ENCODE data around the gene BIN1. TPM values are rescaled to one million over a fixed set of nuclear protein-coding genes. Genes with fewer than 3 reads are reported as not detected.

BIN1 gene
- polyA plus RNA-seq, 1 donor, result 103 TPM

- DNase-seq, result no peak
These were observed 1.1 kb downstream of the BIN1 start for GRCh38 chr2:127105656-127106456.

DNA sequence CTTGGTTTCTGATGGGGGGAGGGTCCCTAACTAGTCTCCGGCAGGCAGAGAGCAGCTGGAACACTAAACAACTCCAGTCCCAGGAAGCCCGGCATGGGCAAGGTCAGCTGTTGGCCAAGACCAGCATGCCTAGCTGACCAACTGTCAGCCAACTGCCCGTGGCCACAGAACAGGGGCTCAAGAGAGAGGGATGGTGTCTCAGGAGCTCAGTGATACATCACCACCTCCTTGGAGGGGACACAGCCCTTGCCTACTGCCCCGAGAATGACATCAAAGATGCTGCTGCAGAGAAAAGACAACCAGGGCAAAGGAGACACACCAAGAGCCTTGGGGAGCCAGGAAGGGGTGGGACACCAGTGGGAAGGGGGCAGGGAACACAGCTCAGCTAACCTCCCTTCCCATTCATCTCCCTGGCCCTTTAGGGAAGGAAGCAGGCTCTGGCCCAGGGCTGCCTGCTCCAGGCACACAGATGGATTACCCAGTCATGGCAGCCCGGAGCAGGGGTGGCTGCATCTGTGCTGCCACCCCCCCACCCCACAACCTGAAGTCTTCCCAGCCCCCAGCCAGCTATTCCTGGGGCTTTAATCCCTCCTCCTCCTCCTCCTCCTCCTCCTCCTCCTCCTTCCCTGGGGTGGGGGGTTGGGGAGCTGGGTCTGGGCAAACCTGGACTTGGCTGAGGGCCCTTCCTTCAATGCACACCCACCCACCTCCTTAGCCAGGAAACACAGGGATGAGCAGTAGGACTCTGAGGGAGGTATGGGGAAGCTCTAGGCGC is 1.9 kb downstream of the BIN1 start:
- no peak for DNase-seq

DNA sequence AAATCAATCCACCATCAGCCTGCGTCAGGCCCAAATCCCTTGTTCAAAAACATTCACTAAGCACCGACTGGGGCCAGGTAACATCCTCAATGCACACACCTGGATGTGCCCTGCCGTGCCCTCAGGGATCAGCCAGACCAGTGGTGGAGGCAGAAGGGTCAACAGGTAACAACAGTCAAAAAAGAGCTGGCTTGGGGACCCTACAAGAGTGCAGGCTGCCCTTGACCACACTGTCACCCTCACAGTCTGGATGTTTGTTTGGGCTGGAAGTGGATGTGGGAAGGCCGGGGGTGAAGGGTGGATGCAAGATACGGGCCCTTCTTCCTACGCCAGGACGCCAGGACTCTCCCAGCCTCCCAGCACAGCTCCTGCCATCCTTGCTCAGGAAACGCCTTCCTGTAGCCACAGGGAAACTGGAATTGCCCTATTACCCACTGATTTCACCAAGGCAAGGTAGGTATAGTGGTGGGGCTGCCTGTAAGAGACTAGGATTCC is 2.7 kb downstream of the BIN1 start:
- DNase-seq, result no peak

DNA sequence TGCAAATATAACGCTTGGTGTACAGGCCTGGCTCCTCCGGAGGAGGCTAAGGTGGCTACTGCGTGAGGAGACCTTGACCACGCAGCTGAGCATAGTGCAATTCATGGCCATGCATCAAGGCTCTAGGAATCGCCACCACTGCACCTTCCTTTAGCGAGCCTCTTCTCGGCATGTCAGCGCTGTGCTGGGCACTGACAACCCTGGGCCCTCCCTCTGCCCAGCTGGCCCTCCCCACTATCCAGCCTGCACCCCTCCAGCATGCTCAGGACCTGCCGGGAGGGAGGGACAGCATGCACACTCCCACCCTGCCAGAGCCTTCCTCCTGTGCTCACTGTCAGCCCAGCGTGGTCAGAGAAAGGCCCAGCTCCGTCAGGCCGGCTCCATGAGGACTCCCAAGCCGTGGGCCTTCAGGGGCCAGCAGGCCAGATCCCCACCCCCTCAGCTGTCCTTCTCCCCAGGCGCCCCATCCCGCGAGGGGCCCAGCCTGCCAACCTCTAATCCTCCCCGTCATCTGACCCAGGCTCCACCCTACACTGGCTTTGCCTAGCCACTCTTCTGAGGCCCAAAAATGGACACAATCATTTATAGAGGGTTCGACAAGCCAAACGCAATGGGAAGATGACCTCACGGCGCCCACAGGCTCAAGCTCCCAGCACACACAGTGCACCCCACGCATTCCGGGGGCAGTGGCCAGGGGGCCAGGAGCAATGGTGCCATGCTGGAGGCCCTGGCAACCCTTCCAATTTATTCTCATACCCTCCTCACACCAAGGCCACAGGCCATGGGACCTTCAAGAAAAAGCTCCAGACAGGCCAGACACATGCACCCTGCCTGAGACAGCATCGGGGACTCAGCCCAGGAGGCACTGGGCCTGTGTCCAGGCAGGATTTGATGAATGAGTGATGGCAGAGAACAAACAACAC is 3.5 kb downstream of the BIN1 start:
- DNase-seq, result no peak

GRCh38 chr2:127102521-127103242 is 4.3 kb downstream of the BIN1 start:
- DNase-seq, result no peak

GRCh38 chr2:127101756-127102477 is 5.0 kb downstream of the BIN1 start:
- no peak for DNase-seq

- DNase-seq, result no peak
These were observed 5.8 kb downstream of the BIN1 start for GRCh38 chr2:127101048-127101611.

DNA sequence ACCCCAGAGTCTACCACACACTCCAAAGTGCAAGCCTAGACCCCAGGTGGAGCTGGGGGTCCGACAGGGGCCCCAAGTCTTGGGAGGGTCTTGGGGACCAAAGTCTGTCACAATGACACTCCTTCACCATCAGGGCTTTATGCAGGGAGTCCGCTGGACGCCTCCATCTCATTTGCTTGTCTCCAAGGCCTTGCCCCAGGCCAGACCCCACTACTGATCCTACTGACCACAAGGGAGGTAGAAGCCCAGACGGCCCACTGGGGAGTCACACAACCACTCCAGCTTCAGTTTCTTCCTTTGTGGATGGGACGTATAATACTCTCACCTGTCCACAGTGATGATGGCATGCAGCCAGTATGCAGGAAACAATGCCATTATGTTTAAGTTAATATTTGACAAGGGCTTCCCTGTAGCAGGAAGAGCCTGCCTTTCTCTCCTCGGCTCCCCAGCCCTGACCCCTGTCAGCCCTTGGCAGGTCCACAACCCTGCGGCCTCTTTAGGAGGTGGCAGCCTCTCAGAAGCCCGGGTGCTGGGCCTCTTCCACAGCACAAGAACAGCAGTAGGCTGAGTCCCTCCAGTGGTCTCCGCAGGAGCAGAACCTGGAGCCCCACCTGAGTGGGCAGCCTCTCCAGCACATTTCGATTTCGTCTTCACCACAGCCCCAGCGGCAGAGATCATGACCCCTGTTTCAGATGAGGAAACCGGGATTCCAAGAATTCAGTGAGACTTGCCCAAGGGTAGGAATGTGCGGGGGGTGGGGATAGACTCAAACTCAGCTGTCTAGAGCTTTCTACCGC is 6.5 kb downstream of the BIN1 start:
- DNase-seq, result no peak

DNA sequence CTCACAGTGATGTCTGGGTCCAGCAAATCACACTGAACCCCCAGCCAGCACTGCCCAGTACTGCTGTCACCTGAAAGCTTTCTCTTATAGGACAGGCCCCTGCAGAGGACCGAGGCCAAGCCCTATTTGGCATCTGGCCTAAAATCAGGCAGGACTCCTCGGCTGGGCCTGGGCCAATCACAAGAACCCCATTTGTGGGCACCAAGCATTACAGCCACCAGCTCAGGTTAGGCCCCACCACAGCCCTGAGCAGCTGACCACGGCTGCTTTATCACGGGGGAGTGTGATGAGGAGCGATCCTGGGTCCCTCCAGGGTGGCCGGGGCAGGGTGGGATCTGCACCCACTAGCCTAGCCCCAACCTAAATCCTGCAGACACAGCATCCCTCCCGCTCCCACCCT is 8.2 kb downstream of the BIN1 start:
- no peak for DNase-seq

DNA sequence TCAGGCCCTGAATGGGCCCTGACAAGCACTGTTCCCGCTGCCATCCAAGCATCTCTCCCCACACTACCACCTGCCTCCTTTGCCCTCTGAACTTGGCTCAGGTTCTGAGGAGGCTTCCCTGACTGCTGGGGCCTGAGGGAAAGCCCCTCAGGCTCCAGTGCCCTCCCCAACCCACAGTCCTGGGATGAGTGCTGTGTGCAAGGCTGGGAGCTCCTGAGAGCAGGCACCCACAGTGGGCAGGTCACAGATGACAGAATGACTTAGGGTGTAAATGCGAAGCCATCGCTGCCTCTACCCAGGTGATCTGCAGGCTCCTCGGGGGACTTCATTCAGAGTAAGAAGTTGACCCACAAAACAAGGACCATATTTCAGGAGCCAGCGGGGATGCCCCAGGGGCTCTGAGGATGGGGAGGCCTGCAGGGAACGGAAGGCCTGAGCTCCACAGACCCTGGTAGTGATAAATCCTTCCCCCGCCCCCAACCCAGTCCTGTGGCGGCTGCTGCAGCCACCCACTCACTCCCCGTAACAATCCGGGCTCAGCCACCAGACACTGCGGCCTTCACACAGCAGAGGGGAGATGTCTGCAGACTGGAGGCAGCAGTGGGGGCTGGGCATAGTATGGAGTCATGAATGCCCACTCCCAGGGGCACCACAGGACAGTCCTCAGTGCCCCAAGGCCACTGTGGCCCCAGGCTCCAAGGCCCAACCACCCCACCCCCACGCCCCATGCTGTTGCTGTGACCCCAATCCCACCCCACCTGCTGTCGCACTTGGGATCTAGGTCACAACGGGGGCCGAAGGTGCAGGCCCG is 8.9 kb downstream of the BIN1 start:
- no peak for DNase-seq

- no peak for DNase-seq
These were observed 9.5 kb downstream of the BIN1 start for GRCh38 chr2:127097471-127097765.

DNA sequence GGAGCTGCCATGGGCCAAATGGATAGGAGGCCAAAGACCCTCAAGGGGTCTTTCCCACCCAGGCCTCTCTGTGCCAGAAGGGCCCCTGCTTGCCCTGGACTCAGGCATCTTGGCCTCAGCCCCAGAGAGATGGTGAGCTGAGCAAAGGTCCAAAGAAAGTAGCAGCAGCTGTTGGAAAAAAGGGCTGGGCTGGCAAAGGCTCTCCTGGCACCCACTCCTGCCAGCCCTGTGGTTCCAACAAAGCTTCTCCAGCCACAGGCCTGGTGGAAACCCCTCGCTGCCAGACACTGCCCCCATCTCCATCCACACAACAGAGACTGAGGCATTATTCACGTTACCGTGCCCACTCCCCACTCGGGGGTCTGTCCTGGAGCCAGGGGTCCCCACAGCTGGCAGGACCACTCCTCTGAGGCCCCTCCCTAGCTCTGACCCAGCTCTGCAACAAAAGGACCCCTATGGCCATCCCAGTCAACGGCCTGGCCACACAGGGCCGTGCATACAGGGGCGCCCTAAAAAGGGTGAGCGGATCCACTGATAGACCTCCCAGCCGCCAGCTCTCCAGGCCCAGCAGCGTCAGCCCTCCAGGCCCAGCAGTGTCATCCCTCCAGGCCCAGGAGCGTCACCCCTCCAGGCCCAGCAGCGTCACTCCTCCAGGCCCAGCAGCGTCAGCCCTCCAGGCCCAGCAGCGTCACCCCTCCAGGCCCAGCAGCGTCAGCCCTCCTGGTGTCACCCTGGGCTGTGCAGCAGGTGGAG is 10.1 kb downstream of the BIN1 start:
- no peak for DNase-seq

DNA sequence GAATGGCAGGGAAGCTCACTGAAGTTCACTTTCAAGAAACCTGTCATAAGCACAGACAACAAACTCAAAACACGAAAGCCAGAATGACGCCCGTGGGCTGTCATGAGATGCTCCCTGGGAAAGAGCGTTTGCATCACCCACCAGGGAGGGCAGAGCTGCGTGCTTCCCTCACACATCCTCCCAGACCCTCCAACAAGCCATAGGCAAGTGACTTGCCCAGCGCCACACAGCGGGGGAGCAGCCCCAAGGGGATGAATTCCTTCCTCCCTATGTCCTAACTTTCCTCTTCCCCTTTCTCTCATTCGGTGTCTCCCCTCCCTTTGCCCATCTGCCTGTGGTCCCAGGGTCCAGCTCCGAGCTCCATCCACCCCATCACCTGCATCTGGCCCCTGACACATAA is 10.7 kb downstream of the BIN1 start:
- DNase-seq, result no peak

DNA sequence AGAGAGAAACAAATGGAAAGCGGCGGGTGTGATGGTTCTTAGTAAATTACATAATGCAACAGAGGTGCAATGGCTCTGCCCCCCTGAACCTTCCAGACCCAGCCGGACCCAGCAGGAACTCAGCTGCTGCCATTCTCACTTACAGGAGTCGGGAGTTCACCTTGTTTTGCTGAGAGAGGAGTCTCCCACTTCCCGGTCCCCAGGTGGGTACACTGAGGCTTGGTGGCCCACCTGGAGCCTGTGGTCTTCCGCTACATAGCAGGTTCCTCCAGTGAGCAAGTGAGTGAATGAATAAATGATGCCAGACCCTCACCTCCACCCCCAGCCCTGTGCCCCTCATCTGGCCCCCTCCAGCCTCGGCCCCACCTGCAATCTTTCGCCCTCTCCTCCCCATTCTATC is 11.2 kb downstream of the BIN1 start:
- DNase-seq, result no peak

GRCh38 chr2:127095367-127095641 is 11.7 kb downstream of the BIN1 start:
- no peak for DNase-seq

GRCh38 chr2:127094509-127095366 is 12.2 kb downstream of the BIN1 start:
- DNase-seq, result no peak

- no peak for DNase-seq
These were observed 13.2 kb downstream of the BIN1 start for GRCh38 chr2:127093648-127094210.
